PC-9 (cell line): ENCODE data around the gene TTC4.

Experiments used
- CTCF ChIP-seq: fragments of 200-600 bp; sonication (generic); conservative IDR thresholded peaks from 2 replicates; pipeline ENCODE4 v1.6.1; 2017; ENCODE audit warnings: mixed run types, antibody characterized with exemption, mild to moderate bottlenecking, moderate library complexity
- EZH2 ChIP-seq: fragments of 200-600 bp; sonication (generic); IDR thresholded peaks from 2 replicates; pipeline ENCODE4 v1.8.0; 2017; ENCODE audit warnings: antibody characterized with exemption, low read depth

- TF ChIP-seq CTCF (no peak), EZH2 (no peak)
Measured at GRCh38 chr1:54742282-54742681, 26.6 kb downstream of the TTC4 start.
